ENCODE data around the gene TNFRSF1A.
A peak's percentile ranks its signal among the peaks of the same experiment; 100 is the strongest.

Gene TNFRSF1A

DNA sequence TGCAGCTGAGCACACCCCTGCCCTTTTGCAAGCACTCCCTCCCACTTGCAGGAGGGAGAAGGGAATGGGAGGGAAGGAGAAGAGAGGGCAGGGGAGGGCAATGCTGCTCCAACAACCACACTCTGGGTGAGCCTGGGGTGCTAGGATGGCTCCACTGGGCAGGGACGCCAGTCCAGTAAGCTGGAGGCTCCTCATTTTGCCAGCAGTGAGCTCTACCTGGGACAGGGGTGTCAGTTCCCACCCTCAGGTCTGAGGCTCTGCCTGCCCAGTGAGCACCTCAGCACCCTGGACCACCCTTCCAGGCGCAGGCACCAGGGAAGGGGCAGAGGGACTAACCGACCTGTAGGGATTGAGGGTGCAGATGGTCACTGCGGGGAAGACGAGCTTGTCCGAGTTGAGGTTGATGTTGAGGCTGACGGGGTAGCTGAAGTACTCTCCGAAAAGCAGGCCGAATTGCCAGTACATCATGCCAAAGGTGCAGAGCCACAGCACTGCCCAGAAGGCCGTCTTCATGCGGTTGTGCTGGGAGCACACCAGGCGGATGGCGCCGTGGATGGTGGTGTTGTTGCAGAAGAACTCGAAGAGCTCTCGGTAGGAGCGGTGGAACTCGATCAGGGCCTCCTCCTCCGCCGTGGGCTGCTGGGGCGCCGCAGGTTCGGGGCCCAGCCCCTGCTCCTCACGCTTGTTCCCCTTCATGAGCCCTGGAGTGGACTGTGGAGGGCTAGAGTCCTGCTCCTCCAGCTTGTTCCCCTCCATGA, 32.3 kb upstream of the TNFRSF1A start:
- no peak for DNase-seq

DNA sequence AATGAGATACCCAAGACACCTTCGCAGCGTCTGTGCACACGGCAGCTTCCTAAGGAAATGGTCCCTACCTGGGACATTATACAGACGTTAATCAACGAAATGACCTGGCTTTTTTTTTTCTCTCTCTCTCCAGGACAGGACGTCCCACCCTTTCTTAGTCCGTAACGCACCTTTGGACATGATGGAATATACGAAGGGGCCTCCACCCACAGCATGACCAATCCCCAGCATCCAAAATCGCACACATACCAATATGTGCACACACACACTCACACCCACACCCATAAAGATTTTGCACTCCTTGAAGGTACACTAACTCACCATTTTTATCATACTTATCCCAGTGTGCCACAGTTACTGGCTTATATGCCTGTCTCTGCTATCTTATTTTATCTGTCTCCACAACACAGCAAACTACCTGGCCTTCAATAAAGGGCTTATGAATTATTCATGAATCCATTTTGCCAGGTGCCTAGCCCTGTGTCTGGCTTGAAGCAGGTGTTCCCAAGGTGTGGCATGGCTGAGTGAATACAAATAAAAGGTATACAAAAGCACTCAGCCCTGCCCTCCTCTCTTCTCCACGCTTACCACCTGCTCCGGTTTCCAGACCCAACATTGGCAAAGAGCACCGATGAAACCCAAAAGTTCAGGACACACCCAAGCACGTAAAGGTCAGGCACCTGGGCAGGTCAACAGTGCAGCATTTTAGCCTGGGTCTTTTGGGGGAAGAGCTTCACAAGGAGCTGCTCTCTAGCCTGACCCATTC, 31.3 kb upstream of the TNFRSF1A start:
- DNase-seq: no peak

DNA sequence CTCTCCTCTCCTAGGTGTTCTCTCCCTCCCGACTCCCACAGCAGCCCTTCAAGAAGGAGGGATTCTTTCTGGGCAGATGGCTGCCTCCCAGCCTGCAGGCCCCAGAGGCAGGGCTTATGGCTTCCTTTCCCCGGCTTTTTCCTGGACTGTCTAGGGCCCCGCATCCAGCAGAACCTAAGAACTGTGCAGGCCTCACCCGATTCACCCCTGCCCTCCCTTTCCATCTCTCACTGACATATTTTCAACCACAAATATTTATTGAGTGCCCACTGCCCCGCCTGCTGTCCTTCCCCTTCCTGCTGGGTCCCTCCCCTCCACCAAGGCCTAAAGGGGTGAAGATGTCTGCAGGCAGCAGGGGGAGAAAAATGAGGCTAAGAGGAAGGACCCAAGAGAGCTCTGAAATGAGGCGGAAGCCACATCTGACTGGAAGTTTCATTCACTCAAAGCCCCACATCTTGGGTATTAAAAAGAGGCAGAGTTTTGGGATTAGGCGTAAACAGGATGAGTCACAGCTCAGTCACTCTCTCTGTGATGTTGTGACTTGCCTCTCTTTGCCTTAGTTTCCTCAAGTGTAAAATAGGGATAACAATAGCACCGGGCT, 30.6 kb upstream of the TNFRSF1A start:
- no peak for DNase-seq

DNA sequence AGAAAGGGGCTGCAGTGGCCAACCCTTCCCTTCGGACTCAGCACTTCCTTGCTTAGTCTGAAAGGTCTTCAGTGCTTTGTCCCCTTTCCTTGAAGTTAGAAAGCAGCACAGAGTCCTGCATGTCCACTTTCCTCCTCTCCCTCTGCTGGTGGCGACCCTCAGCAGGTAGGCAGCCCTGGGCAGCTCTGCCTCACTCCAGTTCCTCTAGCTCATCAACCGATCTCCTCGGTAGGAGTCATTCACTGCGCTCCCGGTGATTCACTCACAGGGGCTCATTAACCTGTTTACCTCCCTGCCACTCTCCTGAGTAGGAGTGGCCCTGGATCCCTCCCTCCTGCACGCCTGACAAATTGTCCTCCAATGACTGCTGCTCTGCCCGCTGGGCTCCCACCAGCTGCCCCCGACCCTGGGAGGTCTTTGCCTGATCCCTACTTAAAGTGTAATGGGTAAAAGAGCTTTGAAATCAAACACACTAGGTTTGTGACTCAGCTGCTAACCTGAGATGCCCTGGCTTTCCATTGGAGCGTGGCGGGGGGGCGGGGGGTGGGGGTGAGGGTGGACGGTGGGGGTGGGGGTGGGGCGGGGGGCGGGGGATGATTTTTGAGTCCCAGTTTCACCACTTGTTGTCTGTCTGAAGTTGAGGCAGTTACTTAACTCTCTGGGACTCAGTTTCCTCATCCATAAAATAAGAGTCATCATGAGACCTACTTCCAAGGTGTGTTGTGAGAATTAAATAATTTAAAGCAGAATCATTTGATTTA, 29.3 kb upstream of the TNFRSF1A start:
- no peak for DNase-seq

DNA sequence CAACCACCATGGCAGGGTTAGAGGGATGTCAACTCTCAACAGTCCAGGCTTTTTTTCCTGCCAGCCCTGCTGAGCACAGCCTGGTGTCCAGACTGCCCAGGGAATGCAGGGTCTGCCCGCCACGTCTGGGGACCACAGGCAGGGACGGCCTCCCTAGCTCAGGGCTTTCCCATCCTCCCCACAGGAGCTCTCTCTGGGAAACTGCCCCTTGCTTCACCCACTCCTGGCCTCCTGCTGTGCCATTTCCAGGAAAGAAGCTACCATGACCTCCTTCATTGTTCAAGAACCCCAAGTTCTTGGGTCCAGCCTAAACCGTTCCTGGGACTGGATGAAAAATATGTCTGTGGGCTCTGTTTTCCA, 28.7 kb upstream of the TNFRSF1A start:
- no peak for DNase-seq

DNA sequence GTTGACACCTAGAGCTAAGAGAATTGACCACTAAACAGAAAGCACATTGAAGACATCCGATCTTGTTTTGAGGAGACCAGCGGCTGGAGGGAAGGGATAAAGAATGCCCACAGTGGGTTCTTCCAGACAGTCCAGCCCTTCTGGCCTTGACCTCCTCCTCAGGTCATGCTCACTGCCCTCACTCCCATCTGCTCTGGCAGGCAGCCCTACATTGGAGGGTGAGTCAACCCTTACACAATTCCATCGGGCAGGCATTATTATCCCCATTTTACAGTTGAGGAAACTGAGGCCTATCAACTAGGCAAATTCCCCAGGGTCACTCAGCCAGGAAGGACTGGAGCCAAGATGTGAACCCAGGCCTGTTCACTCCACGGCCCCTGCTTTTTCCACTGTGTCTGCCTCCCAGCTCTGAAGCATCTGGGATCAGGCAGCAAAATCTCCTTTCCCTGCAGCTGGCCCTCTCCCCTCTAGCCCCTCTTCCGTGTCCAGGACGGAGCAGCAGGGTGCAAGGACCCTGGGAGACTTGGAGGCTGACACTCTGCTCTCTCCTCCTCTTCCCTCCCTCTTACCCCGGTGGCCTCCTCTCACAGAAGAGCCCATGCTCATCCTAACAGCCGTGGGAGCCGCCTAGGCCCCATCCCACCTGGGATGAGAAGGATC, 28.2 kb upstream of the TNFRSF1A start:
- no peak for DNase-seq

DNA sequence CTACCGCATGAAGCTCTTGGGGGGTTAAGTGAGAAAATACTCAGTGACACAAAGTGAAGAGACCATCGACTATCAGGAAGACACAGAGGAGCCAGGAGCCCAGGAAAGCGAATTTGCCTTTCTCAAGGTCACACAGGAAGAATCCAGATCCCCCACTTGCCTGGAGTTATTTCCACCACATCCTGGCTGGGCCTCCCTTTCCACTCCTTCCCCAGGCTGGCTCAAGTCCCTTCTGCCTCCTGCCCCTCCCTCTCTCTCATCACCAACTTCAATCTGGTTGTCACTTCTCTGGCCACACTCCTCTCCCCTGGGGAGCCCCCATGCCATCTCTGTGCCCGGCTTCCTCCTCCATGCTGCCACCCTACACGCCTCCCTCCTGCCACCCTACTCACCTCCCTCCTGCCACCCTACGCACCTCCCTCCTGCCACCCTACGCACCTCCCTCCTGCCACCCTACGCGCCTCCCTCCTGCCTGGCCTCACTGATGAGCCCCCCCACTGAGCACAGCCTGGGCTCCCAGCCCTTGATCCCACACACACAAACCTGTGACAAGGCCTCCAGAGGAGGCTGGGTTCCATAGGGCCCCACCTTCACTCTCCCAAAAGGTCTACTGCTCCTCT, 27.1 kb upstream of the TNFRSF1A start:
- DNase-seq: no peak

DNA sequence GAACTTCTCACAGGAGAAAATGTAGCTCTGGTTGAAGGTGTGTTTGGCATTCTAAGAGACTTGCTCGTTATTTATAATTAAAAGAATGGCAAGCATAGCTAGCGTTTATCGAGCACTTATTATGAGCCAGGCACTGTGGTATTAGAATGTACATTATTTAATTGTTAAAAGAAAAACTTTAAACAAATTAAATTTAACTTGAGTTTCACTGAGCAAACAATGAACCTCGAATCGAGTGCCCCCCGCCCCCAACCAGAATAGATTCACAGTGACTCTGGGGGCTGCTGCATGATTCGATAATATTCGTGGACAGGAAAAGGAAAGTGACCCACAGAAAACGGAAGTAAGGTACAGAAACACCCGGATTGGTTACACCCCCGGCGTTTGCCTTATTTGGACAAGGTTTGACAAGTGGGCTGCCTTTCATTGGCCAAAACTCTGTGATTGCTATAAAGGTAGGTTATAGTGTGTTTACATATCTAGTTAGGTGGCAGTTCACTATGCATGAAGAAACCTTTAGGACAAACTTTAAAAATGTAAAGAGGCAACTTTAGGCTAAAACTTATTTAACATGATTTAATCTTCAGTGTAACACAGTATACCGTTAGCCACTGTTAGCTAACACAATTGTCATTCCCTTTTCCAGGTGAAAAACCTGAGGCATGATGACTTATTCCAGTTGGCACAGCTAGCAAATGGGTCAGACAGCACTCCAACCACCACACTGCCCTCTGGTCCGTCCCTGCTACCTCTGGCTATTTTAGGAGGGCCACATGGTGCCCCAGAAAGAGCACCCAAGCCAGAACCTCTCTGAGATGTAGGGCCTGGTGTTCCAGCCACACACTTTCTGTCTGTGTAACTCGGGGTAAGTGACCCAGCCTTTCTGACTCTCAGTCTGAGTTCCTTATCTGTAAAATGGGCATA, 26.4 kb upstream of the TNFRSF1A start:
- no peak for DNase-seq

DNA sequence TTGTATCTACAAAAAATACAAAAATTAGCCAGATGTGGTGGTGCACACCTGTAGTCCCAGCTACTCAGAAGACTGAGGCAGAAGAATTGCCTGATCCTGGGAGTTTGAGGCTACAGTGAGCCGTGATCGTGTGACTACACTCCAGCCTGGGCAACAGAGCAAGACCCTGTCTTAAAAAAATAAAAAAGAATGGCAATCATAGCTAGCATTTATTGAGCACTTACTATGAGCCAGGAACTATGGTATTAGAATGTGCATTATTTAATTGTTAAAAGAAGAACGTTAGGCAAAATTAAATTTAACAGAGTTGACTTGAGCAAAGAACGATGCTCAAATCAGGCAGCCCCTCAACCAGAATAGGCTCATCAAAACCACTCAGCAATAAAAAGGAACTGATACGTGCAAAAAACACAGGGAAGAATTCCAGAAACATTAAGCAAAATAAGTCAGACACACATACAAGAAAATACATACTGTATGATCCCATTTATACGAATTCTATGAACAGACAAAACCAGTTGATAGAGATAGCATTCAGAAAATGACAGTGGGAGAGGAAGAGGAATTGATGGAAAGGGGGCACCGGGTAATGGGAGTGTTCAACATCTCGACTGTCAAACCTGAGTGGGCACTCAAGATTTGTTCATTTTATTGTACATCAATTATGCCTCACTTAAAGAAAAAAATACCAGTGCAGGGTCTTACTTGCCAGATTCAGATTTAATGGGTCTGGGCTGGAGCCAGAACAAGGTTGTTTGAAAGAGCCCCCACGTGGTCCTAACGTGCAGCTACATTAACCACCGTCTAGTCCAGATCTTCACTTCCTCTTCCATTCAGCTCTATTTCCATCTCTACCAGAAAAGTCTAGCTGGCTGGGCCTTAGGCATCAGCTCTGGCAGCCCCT, 25.4 kb upstream of the TNFRSF1A start:
- DNase-seq: peak; percentile 71

DNA sequence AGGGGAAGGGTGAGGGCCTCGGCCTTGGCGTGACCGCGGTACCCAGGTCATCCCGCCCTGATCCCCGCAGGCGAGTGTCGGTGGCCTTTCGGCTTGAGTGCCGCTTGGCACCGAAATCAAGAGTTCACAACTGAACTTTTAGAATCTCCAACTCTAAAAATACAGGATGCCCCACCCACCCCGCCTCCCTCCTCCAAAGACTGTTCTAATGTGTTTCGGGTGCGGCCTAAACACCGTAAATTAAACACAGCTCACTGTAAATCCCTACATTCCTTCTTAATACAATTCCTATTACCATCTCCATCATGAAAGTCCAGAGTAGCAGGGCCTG, 22.1 kb upstream of the TNFRSF1A start:
- no peak for DNase-seq

DNA sequence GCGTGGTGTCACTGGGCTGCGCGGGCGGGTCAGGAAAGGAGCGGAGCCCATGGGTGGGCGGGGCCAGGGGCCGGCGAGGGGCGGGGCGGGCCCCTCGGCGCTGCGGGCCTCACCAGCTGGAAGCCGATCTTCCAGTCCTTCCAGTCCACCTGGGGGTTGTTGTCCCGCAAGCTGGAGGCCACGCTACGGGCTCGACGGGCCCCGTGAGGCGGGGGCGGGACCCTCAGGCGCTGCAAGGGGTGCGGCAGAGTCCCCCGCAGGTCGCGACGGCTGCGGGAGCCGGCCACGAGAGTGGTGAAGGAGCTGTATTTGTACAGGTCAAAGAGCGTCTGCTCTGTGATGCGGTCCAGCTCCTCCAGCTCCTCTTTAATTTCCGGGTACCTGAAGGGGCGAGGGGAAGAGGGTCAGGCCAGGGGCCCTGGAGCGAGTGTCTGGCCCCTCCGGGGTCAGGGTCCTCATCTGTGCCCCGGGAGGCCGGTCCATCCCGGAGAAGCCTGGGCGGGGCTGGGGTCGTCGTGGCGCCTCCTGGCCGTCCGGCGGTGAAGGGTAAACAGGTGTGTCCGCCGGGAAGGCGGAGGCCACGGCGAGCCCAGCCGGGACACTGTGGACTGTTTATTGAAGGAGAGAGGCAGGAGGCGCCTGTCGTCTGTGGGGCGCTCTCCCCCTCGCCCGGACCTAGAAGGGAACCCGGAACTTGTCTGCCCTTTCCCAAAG, 21.6 kb upstream of the TNFRSF1A start:
- peak; percentile 88 for DNase-seq

DNA sequence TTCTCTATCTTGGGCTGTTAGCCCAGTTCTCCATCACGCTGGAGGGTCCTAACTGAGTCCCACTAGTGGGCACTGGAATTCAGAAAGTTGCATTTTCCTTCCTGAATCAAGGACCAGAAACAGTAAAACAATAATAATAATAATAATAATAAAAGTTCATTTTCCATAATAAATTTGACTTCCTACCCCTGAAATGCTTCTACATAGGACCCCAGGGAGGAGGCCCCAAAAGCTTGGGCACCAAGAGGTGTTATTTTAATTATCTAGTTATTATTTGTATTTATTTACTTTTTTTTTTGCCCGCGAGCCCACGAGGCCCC, 21.1 kb upstream of the TNFRSF1A start:
- DNase-seq: no peak

DNA sequence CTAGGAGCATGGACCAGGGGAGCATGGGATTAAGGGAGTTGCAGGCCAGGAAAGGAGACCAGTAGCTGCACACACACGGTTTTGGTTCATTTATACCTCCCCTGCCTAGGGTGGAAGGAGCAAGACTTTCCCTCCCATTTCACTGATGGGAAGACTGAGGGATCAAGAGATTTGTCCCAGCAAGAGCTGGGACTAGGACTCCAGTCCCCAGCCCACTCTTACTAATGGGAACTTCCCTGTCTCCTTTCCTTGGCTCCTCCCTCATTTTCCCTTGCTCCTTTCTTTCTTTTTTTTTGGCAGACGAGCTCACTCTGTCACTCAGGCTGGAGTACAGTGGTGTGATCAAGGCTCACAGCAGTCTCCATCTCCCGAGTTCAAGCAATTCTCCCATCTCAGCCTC, 20.5 kb upstream of the TNFRSF1A start:
- no peak for DNase-seq

DNA sequence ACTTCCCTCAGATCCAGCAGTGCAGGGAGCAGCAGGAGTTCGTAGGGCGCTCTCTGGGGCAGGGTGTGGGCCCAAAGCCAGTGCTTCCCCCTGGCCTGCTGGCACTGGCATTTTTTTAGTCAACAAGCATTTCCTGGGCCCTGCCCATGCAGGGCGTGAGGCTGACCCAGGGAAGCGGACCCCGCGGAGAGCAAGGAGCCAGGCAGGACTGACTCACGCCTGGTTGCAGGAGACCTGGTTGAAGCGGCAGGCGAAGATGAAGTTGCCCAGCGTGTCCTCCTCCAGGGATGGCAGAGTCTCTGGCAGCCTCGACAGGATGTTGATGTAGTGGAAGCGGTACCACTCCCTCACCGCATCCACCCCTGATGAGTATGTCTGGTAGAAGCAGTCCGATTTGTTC, 20.0 kb upstream of the TNFRSF1A start:
- DNase-seq: no peak

DNA sequence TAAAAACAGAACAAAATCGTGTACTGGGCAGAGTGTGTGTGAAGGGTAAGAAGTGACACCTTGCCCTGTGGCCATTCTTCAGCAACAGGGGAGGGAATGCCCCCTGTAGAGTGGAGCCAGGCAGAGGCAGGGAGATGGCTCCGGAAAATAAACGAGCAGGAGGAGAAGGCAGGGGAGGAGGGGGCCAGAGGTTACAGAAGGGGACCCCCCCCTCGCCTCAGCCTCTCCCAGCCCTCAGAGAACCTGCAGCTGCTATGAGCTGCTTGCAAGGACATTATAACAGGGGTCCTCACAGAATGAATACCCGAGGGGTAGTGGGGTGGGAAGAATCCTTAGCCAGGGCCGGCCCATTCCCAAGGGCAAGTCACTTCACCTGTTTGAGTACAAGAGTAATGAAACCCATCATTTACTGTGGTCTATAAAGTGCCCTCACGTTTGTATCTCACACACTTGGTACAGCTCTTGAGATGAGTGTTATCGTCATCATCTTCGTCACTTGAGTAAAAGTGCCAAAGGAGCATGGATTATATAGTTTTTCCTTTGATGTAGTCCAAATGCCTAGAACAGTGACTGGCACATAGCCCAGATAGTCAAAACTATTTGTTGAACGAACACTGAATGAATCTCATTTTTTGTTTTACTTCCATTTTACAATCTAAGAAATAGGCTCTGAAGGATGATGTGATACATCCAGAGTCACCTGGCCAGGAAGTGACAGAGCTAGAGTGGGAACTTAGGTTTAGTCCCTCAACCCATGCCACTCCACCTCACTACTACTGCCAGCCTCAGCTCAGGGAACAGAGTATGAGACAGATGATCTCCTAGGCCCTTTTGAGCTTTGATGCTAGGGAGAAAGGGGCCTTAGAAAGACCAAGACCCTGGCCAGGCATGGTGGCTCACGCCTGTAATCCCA, 19.0 kb upstream of the TNFRSF1A start:
- no peak for DNase-seq

DNA sequence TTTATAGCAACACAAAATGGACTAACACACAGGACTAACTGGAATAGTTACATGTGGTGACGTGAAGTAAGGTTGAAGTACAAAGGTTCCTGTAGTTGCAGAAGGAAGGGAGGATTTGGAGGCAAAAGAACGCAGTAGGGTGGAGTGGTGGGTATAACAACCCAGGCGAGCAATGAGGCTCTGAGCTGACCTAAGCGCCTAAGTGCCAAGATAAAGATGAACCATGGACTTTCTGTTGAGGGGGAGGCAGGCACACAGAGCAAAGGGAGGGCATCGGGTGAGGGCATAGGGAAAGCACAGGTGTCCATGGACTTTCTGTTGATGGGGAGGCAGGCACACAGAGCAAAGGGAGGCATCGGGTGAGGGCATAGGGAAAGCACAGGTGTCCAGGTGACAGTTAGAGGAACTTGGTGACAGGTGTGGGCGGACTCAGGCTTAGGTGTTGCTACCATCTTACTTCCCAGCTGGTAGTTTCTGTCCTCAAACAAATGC, 18.2 kb upstream of the TNFRSF1A start:
- no peak for DNase-seq

DNA sequence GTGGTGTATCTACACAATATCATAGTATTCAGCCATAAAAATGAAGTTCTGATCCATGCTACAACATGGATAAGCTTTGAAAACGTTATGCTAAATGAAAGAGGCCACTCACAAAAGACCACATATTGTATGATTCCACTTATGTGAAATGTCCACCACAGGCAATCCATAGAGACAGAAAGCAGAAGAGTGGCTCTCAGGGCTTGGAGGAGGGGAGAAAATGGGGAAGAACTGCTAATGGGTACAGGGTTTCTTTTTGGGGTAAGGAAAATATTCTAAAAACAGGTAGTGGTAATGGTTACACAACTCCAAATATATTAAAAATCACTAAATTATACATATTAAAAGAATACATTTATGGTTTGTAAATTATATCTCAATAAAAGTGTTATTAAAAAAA, 17.0 kb upstream of the TNFRSF1A start:
- DNase-seq: no peak

DNA sequence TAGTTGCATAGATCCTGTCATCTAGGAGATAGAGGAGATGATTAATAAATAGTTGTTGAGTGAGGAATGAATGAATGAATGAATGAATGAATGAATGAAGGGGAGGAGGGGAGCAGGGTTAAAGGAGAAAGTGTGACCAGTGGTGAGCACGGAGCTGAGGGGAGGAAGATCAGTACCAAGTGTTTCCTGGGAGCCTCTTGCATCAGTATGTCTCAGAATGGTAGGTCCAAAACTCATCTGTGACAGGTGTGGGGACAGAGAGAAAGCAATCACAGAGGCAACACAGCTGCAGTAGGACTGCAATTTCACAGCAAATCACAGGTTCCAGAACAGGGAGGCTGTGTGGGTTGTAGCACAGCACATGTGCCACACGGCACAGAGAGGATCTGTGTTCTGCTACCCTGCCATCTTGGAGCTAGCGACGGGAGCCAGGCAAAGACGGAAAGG, 14.5 kb upstream of the TNFRSF1A start:
- DNase-seq: no peak

All from activated CD8-positive, alpha-beta memory T cell treated with anti-CD3 and anti-CD28 coated beads for 24 hours (primary cell).